DOHH2 (cell line): ENCODE data around the gene PKP4.

ENCODE experiments used
- H3F3A ChIP-seq: fragments of 200-600 bp; sonication (generic), shearing (Covaris generic); 2 replicates; pipeline ENCODE4 v1.6.0; 2016; ENCODE audit warnings: antibody characterized with exemption, mild to moderate bottlenecking; ENCODE audit not compliant: control insufficient read depth, insufficient read depth
- H3K27ac ChIP-seq: fragments of 200-600 bp; sonication (generic); 2 replicates; pipeline ENCODE4 v1.5.1; 2014; ENCODE audit warnings: low read depth, mild to moderate bottlenecking, low read length, moderate library complexity
- H3K27me3 ChIP-seq: fragments of 200-600 bp; sonication (generic); 2 replicates; pipeline ENCODE4 v1.6.1; 2014; ENCODE audit warnings: mild to moderate bottlenecking, low read length, mixed read lengths; ENCODE audit not compliant: control insufficient read depth
- H3K36me3 ChIP-seq: fragments of 200-600 bp; sonication (generic); 2 replicates; pipeline ENCODE4 v1.6.1; 2014; ENCODE audit warnings: mild to moderate bottlenecking, low read length, moderate library complexity, mixed read lengths; ENCODE audit not compliant: control insufficient read depth
- H3K4me1 ChIP-seq: fragments of 200-600 bp; sonication (generic); 2 replicates; pipeline ENCODE4 v1.6.1; 2014; ENCODE audit warnings: mild to moderate bottlenecking, low read length, mixed read lengths; ENCODE audit not compliant: control insufficient read depth
- H3K4me2 ChIP-seq: fragments of 200-600 bp; sonication (generic); 2 replicates; pipeline ENCODE4 v1.6.0; 2014; ENCODE audit warnings: mild to moderate bottlenecking, low read length, moderate library complexity
- H3K4me3 ChIP-seq: fragments of 200-600 bp; sonication (generic); 2 replicates; pipeline ENCODE4 v1.5.1; 2014; ENCODE audit warnings: mild to moderate bottlenecking, low read length, mixed read lengths
- H3K79me2 ChIP-seq: fragments of 200-600 bp; sonication (generic); 2 replicates; pipeline ENCODE4 v1.6.1; 2014; ENCODE audit warnings: mild to moderate bottlenecking, low read length, mixed read lengths; ENCODE audit not compliant: control insufficient read depth
- H3K9me2 ChIP-seq: fragments of 200-600 bp; sonication (generic); replicated peaks from 2 replicates; pipeline ENCODE4 v1.6.1; 2014; ENCODE audit warnings: mild to moderate bottlenecking, low read length, mixed read lengths; ENCODE audit not compliant: control insufficient read depth
- H3K9me3 ChIP-seq: fragments of 200-600 bp; sonication (generic); 2 replicates; pipeline ENCODE4 v1.6.1; 2014; ENCODE audit warnings: antibody characterized with exemption, low read length, mixed read lengths; ENCODE audit not compliant: control insufficient read depth, insufficient read depth
- H4K20me1 ChIP-seq: fragments of 200-600 bp; sonication (generic); 2 replicates; pipeline ENCODE4 v1.6.0; 2014; ENCODE audit warnings: low read depth, mild to moderate bottlenecking, antibody characterized with exemption, low read length, moderate library complexity; ENCODE audit not compliant: control insufficient read depth, insufficient read depth
- EZH2phosphoT487 ChIP-seq: fragments of 200-600 bp; sonication (generic); IDR thresholded peaks from 2 replicates; pipeline ENCODE4 v1.6.1; 2017; ENCODE audit warnings: borderline replicate concordance, mild to moderate bottlenecking, antibody characterized with exemption, low read length, moderate library complexity, mixed read lengths
- TF ChIP-seq, protein P1 (sequence below): fragments of 200-600 bp; sonication (generic); IDR thresholded peaks from one replicate; pipeline ENCODE4 v1.5.1; 2014; ENCODE audit warnings: antibody characterized with exemption, mild to moderate bottlenecking, low read depth, low read length; ENCODE audit not compliant: poor library complexity, severe bottlenecking

PKP4 gene

DNA sequence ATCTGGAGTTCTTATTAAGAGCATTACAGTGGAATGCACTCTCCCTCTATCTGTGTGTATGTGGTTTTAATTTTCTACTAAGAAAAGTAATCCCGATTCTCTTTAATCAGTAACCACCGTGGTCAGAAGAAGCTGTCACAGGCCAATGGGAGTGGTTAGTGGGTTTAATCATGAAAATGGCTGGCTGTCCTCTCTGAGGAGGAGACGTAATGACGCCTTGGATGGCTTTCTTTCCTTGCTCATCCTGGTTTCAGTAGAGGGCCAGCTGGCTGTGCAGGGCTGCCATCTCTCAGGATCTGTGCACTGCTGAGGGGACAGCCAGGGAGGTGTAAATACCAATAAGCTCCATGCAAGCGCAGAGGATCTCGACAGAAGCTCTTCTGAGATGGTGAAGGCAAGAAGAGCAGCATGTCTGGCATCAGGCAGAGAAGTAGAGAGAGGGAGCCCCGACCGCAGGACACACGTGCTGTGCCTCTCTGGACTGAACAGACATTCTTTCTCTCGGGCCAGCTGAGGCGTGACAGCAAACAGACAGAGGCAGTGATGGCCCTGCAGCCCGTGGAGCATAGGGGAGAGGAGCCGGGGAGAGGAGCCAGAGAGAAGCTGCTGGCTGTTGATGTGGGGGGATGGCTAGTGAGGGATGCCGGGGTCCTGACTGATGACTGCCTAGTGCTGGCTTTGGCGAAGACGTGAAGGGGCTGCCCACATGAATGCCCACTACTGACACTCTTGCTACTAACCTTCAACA lies 273.3 kb downstream of the PKP4 start:
- no peaks in the 10 kb centered on the region for H4K20me1 ChIP-seq
- no peaks in the 10 kb centered on the region for H3K4me1 ChIP-seq
- H3K27ac ChIP-seq = no peak overlapping the region
- H3K27me3 ChIP-seq = no peaks in the 10 kb centered on the region
- no peaks in the 10 kb centered on the region for H3K36me3 ChIP-seq
- no peaks in the 10 kb centered on the region for H3F3A ChIP-seq
- no peaks in the 10 kb centered on the region for H3K9me3 ChIP-seq
- no peaks in the 10 kb centered on the region for H3K79me2 ChIP-seq
- H3K9me2 ChIP-seq = no peaks in the 10 kb centered on the region
- TF ChIP-seq EZH2phosphoT487 = no peak
- TF ChIP-seq, protein P1, sequence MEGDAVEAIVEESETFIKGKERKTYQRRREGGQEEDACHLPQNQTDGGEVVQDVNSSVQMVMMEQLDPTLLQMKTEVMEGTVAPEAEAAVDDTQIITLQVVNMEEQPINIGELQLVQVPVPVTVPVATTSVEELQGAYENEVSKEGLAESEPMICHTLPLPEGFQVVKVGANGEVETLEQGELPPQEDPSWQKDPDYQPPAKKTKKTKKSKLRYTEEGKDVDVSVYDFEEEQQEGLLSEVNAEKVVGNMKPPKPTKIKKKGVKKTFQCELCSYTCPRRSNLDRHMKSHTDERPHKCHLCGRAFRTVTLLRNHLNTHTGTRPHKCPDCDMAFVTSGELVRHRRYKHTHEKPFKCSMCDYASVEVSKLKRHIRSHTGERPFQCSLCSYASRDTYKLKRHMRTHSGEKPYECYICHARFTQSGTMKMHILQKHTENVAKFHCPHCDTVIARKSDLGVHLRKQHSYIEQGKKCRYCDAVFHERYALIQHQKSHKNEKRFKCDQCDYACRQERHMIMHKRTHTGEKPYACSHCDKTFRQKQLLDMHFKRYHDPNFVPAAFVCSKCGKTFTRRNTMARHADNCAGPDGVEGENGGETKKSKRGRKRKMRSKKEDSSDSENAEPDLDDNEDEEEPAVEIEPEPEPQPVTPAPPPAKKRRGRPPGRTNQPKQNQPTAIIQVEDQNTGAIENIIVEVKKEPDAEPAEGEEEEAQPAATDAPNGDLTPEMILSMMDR = no peak
- no peak overlapping the region for H3K4me3 ChIP-seq
- H3K4me2 ChIP-seq = no peak overlapping the region

DNA sequence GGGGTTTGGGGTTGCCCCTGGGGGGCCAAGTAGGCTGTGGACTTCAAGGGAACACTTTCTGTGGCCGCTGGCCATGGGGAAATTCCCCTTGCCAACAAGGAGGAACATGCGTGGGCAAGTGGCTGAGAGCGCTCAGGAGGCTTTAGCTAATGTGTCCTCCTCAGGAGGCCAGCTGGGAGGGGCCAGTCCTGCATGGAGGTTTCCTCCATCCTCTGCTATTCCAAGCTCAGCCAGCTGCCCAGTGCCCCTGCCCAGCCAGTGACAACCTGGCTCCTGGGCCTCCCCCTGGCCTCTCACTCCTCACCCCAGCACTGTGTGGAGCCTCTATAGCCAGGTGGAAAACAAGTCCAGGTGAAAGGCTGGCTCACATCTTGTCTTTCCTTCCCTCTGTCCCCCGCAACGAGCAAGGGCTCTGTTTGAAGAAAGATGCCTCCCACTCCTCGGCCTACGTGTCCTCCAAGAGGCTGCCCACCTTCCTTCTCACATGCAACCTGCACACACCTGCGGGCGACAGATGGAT lies 273.9 kb downstream of the PKP4 start:
- no peaks in the 10 kb centered on the region for H3K9me2 ChIP-seq
- H4K20me1 ChIP-seq = no peaks in the 10 kb centered on the region
- no peaks in the 10 kb centered on the region for H3K9me3 ChIP-seq
- H3K36me3 ChIP-seq = no peaks in the 10 kb centered on the region
- TF ChIP-seq, protein P1 = no peak
- no peak for TF ChIP-seq EZH2phosphoT487
- no peak overlapping the region for H3K4me3 ChIP-seq
- H3K4me1 ChIP-seq = no peaks in the 10 kb centered on the region
- H3K27me3 ChIP-seq = no peaks in the 10 kb centered on the region
- no peaks in the 10 kb centered on the region for H3F3A ChIP-seq
- H3K79me2 ChIP-seq = no peaks in the 10 kb centered on the region
- no peak overlapping the region for H3K27ac ChIP-seq
- H3K4me2 ChIP-seq = no peak overlapping the region

DNA sequence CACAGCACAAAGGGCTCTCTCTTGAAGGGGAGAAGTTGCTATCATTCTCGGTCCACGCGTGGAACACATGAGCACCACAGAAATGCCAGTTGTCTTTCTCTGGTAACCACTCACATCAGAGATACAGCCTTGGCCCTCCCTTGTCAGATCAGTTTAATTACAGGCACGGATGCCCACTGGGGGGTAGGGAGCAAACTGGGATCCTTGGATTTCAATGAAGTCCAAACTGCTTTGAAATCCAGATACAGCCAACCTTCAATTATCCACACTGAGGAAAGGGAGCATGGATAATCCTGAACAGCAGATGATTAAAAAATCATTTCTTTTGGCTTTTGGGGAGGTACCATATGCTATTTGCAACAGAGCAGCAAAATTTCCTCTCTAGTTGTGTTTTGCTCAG lies 274.6 kb downstream of the PKP4 start:
- no peaks in the 10 kb centered on the region for H3K27me3 ChIP-seq
- no peak overlapping the region for H3K4me3 ChIP-seq

More for the DNA sequence above, 274.6 kb downstream of the PKP4 start:
- TF ChIP-seq, protein P1 = no peak
- no peak for TF ChIP-seq EZH2phosphoT487
- H4K20me1 ChIP-seq = no peaks in the 10 kb centered on the region
- no peak overlapping the region for H3K4me2 ChIP-seq
- H3K4me1 ChIP-seq = no peaks in the 10 kb centered on the region
- no peaks in the 10 kb centered on the region for H3K36me3 ChIP-seq
- H3F3A ChIP-seq = no peaks in the 10 kb centered on the region
- H3K27ac ChIP-seq = no peak overlapping the region
- no peaks in the 10 kb centered on the region for H3K9me2 ChIP-seq
- no peaks in the 10 kb centered on the region for H3K79me2 ChIP-seq
- no peaks in the 10 kb centered on the region for H3K9me3 ChIP-seq
